ENCODE measurements around the gene SEL1L. TPM values are rescaled to one million over a fixed set of nuclear protein-coding genes. Genes with fewer than 3 reads are reported as not detected.

Gene SEL1L
- polyA plus RNA-seq, 1 of the 3 experiments (the other 2 are of a cell fraction) = 13.8 TPM

DNA sequence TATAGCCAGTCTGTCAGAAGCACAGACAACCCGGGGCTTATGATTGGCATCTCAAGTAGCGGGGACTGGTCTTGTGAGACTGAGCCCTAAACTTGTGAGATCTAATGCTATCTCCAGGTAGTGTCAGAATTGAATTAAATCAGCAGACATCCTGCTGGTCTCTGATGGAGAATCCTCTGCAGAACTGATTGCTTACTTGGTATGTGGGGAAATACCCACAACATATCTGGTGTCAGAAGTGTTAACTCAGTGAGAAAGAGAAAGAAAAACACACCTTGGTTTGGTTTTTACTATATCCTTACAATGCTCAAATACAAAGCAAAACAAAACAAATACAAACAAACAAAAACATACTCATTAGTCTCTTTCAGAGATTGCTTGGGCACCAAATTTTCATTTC lies 10.0 kb downstream of the SEL1L start:
- Histone ChIP-seq H4K20me1 (ENCODE audit: insufficient read depth) (no peaks in the 10 kb centered on the region), H3K4me2 (no peak overlapping the region), H3K9ac (no peak overlapping the region), H3K27me3 (ENCODE audit: insufficient read depth) (no peaks in the 10 kb centered on the region), H3K9me3 (no peaks in the 10 kb centered on the region), H2AFZ (ENCODE audit: low read depth) (no peak overlapping the region), H3K27ac (ENCODE audit: low read depth in 2 of 2, low read length in 1 of 2) (no peak overlapping the region), H3K79me2 (ENCODE audit: insufficient read depth) (peaks cover 26% of the 10 kb centered on the region), H3F3A (replicated peaks; ENCODE audit: insufficient read depth) (no peaks in the 10 kb centered on the region), H3K4me3 (ENCODE audit: low read depth in 2 of 2, low read length in 1 of 2) (no peak overlapping the region), H3K9me2 (no peaks in the 10 kb centered on the region), H3K4me1 (ENCODE audit: control insufficient read depth in 1 of 2, insufficient read depth in 2 of 2, low read depth in 1 of 2, low read length in 1 of 2) (peaks cover 0 to 2% of the 10 kb centered on the region in 2 experiments; a peak in 1 of 4 replicates), H3K36me3 (replicated peaks in 1 of 2; ENCODE audit: control insufficient read depth in 1 of 2, insufficient read depth in 2 of 2, low read length in 1 of 2) (peaks cover 49 to 69% of the 10 kb centered on the region in 2 experiments)
- TF ChIP-seq FOXM1 (IDR thresholded peaks at IDR 0.05; ENCODE audit: low read depth) (no peak), CTCF (IDR thresholded peaks at IDR 0.05) (no peak), ELF1 (IDR thresholded peaks at IDR 0.05) (no peak), GATA2 (CRISPR knock-in tag; IDR thresholded peaks at IDR 0.05) (no peak), FOXJ3 (CRISPR knock-in tag; IDR thresholded peaks at IDR 0.05) (no peak), SMC3 (IDR thresholded peaks at IDR 0.05; ENCODE audit: low read depth, low read length) (no peak), SIN3A (IDR thresholded peaks at IDR 0.05; ENCODE audit: borderline replicate concordance, low read depth, low read length) (no peak), MXI1 (IDR thresholded peaks at IDR 0.05; ENCODE audit: low read depth, low read length) (no peak), YY1 (IDR thresholded peaks at IDR 0.05; ENCODE audit: low read depth) (no peak), EZH2phosphoT487 (IDR thresholded peaks at IDR 0.05; ENCODE audit: borderline replicate concordance, low read depth) (no peak), RAD21 (IDR thresholded peaks at IDR 0.05; ENCODE audit: low read length) (no peak), EP300 (IDR thresholded peaks at IDR 0.05; ENCODE audit: borderline replicate concordance in 1 of 2, low read depth in 1 of 2, low read length in 1 of 2) (no peak), JUND (IDR thresholded peaks at IDR 0.05) (no peak), RFX5 (IDR thresholded peaks at IDR 0.05; ENCODE audit: low read length) (no peak), NFIC (IDR thresholded peaks at IDR 0.05; ENCODE audit: borderline replicate concordance) (no peak), TEAD4 (IDR thresholded peaks at IDR 0.05; ENCODE audit: borderline replicate concordance, insufficient read depth) (no peak), MEF2A (IDR thresholded peaks at IDR 0.05; ENCODE audit: borderline replicate concordance, low read depth) (no peak)
- TF ChIP-seq, protein P1, sequence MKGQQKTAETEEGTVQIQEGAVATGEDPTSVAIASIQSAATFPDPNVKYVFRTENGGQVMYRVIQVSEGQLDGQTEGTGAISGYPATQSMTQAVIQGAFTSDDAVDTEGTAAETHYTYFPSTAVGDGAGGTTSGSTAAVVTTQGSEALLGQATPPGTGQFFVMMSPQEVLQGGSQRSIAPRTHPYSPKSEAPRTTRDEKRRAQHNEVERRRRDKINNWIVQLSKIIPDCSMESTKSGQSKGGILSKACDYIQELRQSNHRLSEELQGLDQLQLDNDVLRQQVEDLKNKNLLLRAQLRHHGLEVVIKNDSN (IDR thresholded peaks at IDR 0.05; ENCODE audit: borderline replicate concordance, low read depth) = no peak
- TF ChIP-seq, protein P2, sequence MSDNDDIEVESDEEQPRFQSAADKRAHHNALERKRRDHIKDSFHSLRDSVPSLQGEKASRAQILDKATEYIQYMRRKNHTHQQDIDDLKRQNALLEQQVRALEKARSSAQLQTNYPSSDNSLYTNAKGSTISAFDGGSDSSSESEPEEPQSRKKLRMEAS (IDR thresholded peaks at IDR 0.05; ENCODE audit: low read depth) = no peak
- ChIA-PET CTCF (interaction anchor here (1.3 kb wide), 1 partner anchor 252 kb away, joined by 3 read pairs; no protein-coding TSS in a partner anchor), POLR2A (no interaction called here)
- DNase-seq = no peak
- WGBS (ENCODE audit: low lambda C conversion rate) = 100% methylated on average over 2 of the region's 2 CpGs

Data from SK-N-SH (cell line).